ENCODE data around the gene TGFB2.
A peak's percentile ranks its signal among the peaks of the same experiment; 100 is the strongest.

GRCh38 chr1:218377143-218377660 is 32.1 kb downstream of the TGFB2 start:
- TF ChIP-seq YY1 (IDR thresholded peaks at IDR 0.05; ENCODE audit: extremely low read depth, insufficient replicate concordance, low read depth, low read length) (no peak), SIN3A (IDR thresholded peaks at IDR 0.05; ENCODE audit: low read depth) (peak; percentile 88)
- TF ChIP-seq, protein P1, sequence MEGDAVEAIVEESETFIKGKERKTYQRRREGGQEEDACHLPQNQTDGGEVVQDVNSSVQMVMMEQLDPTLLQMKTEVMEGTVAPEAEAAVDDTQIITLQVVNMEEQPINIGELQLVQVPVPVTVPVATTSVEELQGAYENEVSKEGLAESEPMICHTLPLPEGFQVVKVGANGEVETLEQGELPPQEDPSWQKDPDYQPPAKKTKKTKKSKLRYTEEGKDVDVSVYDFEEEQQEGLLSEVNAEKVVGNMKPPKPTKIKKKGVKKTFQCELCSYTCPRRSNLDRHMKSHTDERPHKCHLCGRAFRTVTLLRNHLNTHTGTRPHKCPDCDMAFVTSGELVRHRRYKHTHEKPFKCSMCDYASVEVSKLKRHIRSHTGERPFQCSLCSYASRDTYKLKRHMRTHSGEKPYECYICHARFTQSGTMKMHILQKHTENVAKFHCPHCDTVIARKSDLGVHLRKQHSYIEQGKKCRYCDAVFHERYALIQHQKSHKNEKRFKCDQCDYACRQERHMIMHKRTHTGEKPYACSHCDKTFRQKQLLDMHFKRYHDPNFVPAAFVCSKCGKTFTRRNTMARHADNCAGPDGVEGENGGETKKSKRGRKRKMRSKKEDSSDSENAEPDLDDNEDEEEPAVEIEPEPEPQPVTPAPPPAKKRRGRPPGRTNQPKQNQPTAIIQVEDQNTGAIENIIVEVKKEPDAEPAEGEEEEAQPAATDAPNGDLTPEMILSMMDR (IDR thresholded peaks at IDR 0.05 in 2 of 3, conservative IDR thresholded peaks at IDR 0.05 in 1 of 3; ENCODE audit: borderline replicate concordance in 1 of 3, insufficient read depth in 1 of 3, low read depth in 2 of 3, low read length in 2 of 3) = no peak
